NCI-H187 (cell line): ENCODE data around the gene FYB1.
"Not testable (repeated sequence)": the region's sequence is repeated elsewhere in the genome, so short reads cannot be mapped to it uniquely, and the experiment has no call there.

Experiments
- DNase-seq, 2 experiments: peaks; one replicate each; lab custom pipeline; 2025; lab: John Stamatoyannopoulos, UW

Gene FYB1

GRCh38 chr5:39186722-39187539, 32.4 kb downstream of the FYB1 start:
- DNase-seq, result no peak

GRCh38 chr5:39186289-39186688, 33.1 kb downstream of the FYB1 start:
- DNase-seq, result no peak

- no peak for DNase-seq
Observed at GRCh38 chr5:39185761-39186160, 33.6 kb downstream of the FYB1 start.

GRCh38 chr5:39179561-39179960, 39.8 kb downstream of the FYB1 start:
- DNase-seq, result not testable (repeated sequence)

- no peak for DNase-seq
Observed at GRCh38 chr5:39178861-39179260, 40.5 kb downstream of the FYB1 start.

- DNase-seq, result no peak
Observed at GRCh38 chr5:39178171-39178570, 41.2 kb downstream of the FYB1 start.

GRCh38 chr5:39177631-39177964, 41.8 kb downstream of the FYB1 start:
- no peak for DNase-seq

- no peak for DNase-seq
Observed at GRCh38 chr5:39176759-39177630, 42.4 kb downstream of the FYB1 start.

- no peak for DNase-seq
Observed at GRCh38 chr5:39175273-39175955, 43.9 kb downstream of the FYB1 start.

- no peak for DNase-seq
Observed at GRCh38 chr5:39173069-39173468, 46.3 kb downstream of the FYB1 start.

GRCh38 chr5:39172593-39172992, 46.8 kb downstream of the FYB1 start:
- DNase-seq, result no peak

- no peak for DNase-seq
Observed at GRCh38 chr5:39171647-39172046, 47.7 kb downstream of the FYB1 start.

GRCh38 chr5:39169081-39169480, 50.3 kb downstream of the FYB1 start:
- no peak for DNase-seq

GRCh38 chr5:39167972-39168342, 51.4 kb downstream of the FYB1 start:
- no peak for DNase-seq

- DNase-seq, result no peak
Observed at GRCh38 chr5:39167141-39167971, 52.0 kb downstream of the FYB1 start.

- DNase-seq, result no peak
Observed at GRCh38 chr5:39164529-39165402, 54.6 kb downstream of the FYB1 start.

GRCh38 chr5:39164016-39164415, 55.3 kb downstream of the FYB1 start:
- DNase-seq, result no peak

GRCh38 chr5:39161578-39161977, 57.8 kb downstream of the FYB1 start:
- no peak for DNase-seq

GRCh38 chr5:39160576-39161213, 58.7 kb downstream of the FYB1 start:
- no peak for DNase-seq

- no peak for DNase-seq
Observed at GRCh38 chr5:39159811-39160490, 59.4 kb downstream of the FYB1 start.
